GM12873 (cell line): ENCODE measurements around the gene BHLHE40.

Experiments used
- CTCF ChIP-seq: IDR thresholded peaks from 2 replicates; pipeline ENCODE4 v1.5.1; 2012; ENCODE audit warnings: low read depth, mild to moderate bottlenecking, moderate library complexity, low read length, control low read depth; ENCODE audit not compliant: insufficient read depth; ENCODE audit errors: missing control alignments

The BHLHE40 gene

GRCh38 chr3:5007873-5008272, 28.6 kb downstream of the BHLHE40 start:
- no peak for TF ChIP-seq CTCF

- no peak for TF ChIP-seq CTCF
Measured at GRCh38 chr3:5009506-5010109, 30.4 kb downstream of the BHLHE40 start.

DNA sequence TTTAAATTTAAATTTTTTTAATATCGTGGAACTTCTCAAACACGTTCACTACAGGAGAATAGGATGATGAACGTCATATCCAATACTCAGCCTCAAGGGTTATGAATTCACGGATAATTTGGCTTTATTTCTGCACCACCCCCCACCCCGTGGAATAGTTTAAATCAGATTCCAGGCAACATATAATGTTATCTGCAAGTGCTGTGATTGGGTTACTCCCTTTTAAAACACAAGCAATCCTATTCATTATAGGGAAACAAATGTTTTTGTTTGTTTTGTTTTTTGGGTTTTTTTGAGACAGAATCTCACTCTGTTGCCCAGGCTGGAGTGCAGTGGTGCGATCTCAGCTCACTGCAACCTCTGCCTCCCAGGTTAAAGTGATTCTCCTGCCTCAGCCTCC, 30.9 kb downstream of the BHLHE40 start:
- TF ChIP-seq CTCF = no peak

DNA sequence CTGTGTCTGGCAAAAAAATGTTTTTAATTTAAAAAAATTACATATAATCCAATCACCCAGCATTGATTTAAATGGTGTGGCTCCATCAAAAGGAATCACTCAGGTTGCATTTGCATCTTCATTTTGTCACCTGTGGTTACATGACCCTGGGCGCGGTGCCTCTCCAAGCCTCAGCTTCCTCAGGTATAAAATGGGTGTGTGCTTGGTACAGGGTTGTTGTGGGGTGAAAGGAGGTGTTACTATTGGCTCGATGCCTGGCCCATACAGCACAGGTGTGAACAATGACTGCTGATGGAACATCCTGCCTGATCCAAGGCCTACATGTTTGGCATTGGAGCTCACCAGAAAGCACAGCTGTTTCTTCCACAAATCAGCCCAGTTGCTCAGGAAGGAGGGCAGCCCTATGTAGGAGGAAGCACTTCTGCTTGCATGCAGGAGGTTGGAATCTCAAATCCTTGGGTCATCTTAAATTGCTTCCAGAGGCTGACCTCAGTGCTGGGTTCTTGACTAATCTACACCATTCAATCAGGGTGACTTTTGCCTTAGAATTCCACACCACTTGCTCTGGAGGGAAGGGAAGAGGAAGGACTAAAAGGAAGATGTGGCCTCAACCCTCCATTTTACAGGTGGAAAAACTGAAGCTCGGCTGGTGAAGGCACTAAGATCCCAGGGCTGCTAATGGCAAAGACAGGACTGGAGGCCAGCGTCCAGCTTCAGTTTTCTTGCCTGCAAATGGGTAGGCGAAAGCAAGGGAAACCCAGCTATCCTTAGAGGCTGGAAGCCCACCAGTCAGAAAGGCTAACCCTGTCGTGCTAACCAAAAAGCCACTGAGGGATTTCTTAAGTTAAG, 31.7 kb downstream of the BHLHE40 start:
- TF ChIP-seq CTCF = no peak

DNA sequence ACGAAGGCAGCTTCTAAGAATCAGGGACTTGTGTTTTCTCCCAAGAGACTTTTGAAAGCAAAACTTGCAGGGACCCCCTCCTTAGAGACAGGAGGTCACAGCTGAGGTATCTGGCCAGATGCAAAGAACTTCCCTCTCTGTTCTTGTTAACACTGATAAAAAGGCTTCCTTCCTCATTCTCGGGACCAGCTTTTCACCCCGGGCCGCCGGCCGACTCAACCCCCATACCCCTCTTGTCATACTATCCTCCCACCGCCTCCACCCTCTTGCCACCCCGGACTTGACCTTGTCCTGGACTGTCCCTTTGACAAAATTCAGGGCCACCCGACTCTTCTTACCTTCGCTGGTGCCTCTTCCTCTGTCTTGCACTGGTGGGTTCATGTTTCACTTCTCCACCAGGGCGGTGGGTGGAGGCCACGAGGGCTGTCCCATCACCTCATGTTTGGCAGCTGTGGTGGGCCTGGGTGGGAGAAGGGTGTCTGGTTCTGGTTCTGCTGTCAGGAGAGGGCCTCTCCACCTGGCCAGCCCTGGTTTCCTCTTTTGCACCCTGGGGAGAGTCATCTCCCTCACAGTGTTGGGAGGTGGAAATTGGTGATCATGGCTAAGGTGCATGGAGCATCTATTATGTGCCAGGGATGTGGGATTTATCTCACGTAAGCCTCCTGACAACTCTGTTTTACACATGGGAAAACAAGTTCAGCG, 32.5 kb downstream of the BHLHE40 start:
- no peak for TF ChIP-seq CTCF

GRCh38 chr3:5012367-5012766, 33.1 kb downstream of the BHLHE40 start:
- TF ChIP-seq CTCF = no peak
